HepG2 (cell line): Measurements from ENCODE around the gene SEC14L2. TPM values are rescaled to one million over a fixed set of nuclear protein-coding genes. Genes with fewer than 3 reads are reported as not detected.
A peak's percentile ranks its signal among the peaks of the same experiment; 100 is the strongest.

Source experiments
- ATAC-seq: fragments of 200-7000 bp; cut with Tn5 transposase; 3 replicates; pipeline ENCODE4 v1.9.1; 2020; ENCODE audit warnings: mild to moderate bottlenecking, moderate library complexity
- BruUV-seq: library from RNA; stranded (reverse); fragments of 400-500 nt; replicated peaks from 2 replicates; lab custom pipeline; 2021; lab: Mats Ljungman, UMichigan
- CTCF ChIA-PET: fragments of 300-600 bp; formaldehyde crosslinking; extraction: SDS; loops from one replicate; lab custom pipeline; 2021; ENCODE audit warnings: low total read pairs, inconsistent platforms, low intra/inter-chr PET ratio; lab: Yijun Ruan, JAX
- POLR2A ChIA-PET: fragments of 350-600 bp; sonication (Branson Sonifier 250); formaldehyde crosslinking; loops from one replicate; lab custom pipeline; 2020; ENCODE audit warnings: antibody characterized with exemption, inconsistent platforms; lab: Yijun Ruan, JAX
- DNase-seq: peaks from one replicate; pipeline ENCODE4 v3.0.0-alpha.2; 2015; ENCODE audit warnings: low spot score
- FAIRE-seq: peaks from 3 replicates; lab custom pipeline; 2011; peaks lifted over from hg19 to GRCh38; lab: Jason Lieb, UNC
- H2AFZ ChIP-seq: one replicate; pipeline ENCODE4 v1.6.1; 2011; ENCODE audit warnings: low read length, inconsistent platforms
- H3K27ac ChIP-seq: fragments of 300-600 bp; 3 replicates; pipeline ENCODE4 v1.8.0; 2011; ENCODE audit warnings: mixed run types, mild to moderate bottlenecking, mixed read lengths, low read length, inconsistent platforms; ENCODE audit not compliant: insufficient read depth; ENCODE audit errors: extremely low read length
- H3K27me3 ChIP-seq, 2 experiments: fragments of 200-600 bp in 1 of 2; 2 replicates in 1 of 2; 3 replicates in 1 of 2; pipeline versions ENCODE4 v1.6.0 to v1.8.0; 2011; ENCODE audit warnings: low read length in 2 of 2, mild to moderate bottlenecking in 2 of 2, moderate library complexity in 2 of 2, inconsistent platforms in 1 of 2; ENCODE audit not compliant: insufficient read depth in 2 of 2, control insufficient read depth in 1 of 2
- H3K36me3 ChIP-seq, 2 experiments: fragments of 200-600 bp in 1 of 2; replicated peaks in 1 of 2; 2 replicates in 1 of 2; 3 replicates in 1 of 2; pipeline versions ENCODE4 v1.5.1 to v1.8.0; 2011; ENCODE audit warnings: low read length in 2 of 2, inconsistent platforms in 1 of 2; ENCODE audit not compliant: insufficient read depth in 2 of 2, control insufficient read depth in 1 of 2
- H3K4me1 ChIP-seq: 2 replicates; pipeline ENCODE4 v1.5.1; 2012; ENCODE audit warnings: low read length, inconsistent platforms; ENCODE audit not compliant: insufficient read depth
- H3K4me2 ChIP-seq: 2 replicates; pipeline ENCODE4 v1.6.0; 2011; ENCODE audit warnings: low read depth, low read length, inconsistent platforms
- H3K4me3 ChIP-seq, 3 experiments: fragments of 200-600 bp in 1 of 3; sonication (generic), shearing (Covaris generic) in 1 of 3; replicated peaks in 1 of 3; 2 replicates each; pipeline ENCODE4 v1.5.1; 2011 to 2016; ENCODE audit warnings: low read length in 3 of 3, inconsistent platforms in 2 of 3, low read depth in 2 of 3, mild to moderate bottlenecking in 2 of 3, control low read depth in 1 of 3, mixed read lengths in 1 of 3; ENCODE audit not compliant: insufficient read depth in 1 of 3
- H3K79me2 ChIP-seq: one replicate; pipeline ENCODE4 v1.6.1; 2011; ENCODE audit warnings: low read length, inconsistent platforms; ENCODE audit not compliant: insufficient read depth
- H3K9ac ChIP-seq: 2 replicates; pipeline ENCODE4 v1.6.0; 2011; ENCODE audit warnings: mild to moderate bottlenecking, low read depth, low read length, inconsistent platforms; ENCODE audit not compliant: insufficient read depth
- H3K9me3 ChIP-seq: 2 replicates; pipeline ENCODE4 v1.5.1; 2012; ENCODE audit warnings: mild to moderate bottlenecking, low read length
- H4K20me1 ChIP-seq: 2 replicates; pipeline ENCODE4 v1.6.0; 2011; ENCODE audit warnings: inconsistent platforms, mild to moderate bottlenecking, low read length, moderate library complexity; ENCODE audit not compliant: insufficient read depth
- AGO2 ChIP-seq: fragments of 200-400 bp; formaldehyde crosslinking; optimal IDR thresholded peaks from 2 replicates; pipeline ENCODE3; 2017; ENCODE audit warnings: mild to moderate bottlenecking, low read depth, low read length, moderate library complexity
- CHD2 ChIP-seq: IDR thresholded peaks from 2 replicates; pipeline ENCODE4 v1.6.1; 2011; ENCODE audit warnings: low read depth, low read length, improper control_type of control experiment
- EED ChIP-seq: sonication (generic); formaldehyde crosslinking; IDR thresholded peaks from 2 replicates; pipeline ENCODE4 v1.5.0; 2020; ENCODE audit warnings: mild to moderate bottlenecking, missing genetic modification reagents
- FOXJ3 ChIP-seq: sonication (generic); formaldehyde crosslinking; IDR thresholded peaks from 2 replicates; pipeline ENCODE4 v1.4.0; 2020; ENCODE audit warnings: missing genetic modification reagents, mild to moderate bottlenecking, borderline replicate concordance
- HOXA3 ChIP-seq: sonication (generic); formaldehyde crosslinking; IDR thresholded peaks from 2 replicates; pipeline ENCODE4 v1.5.0; 2020; ENCODE audit warnings: missing genetic modification reagents
- NR2F1 ChIP-seq, 2 experiments: fragments of 450-650 bp in 1 of 2; formaldehyde crosslinking in 1 of 2; IDR thresholded peaks; 2 replicates each; pipeline versions ENCODE4 v1.5.0 to v1.6.1; 2016 to 2020; ENCODE audit warnings: mild to moderate bottlenecking in 1 of 2, missing compliant biosample characterization in 1 of 2, missing genetic modification reagents in 1 of 2, moderate library complexity in 1 of 2
- PCBP1 ChIP-seq: fragments of 200-400 bp; formaldehyde crosslinking; IDR thresholded peaks from 2 replicates; pipeline ENCODE4 v1.6.1; 2017; ENCODE audit warnings: mild to moderate bottlenecking, low read depth, low read length, borderline replicate concordance
- PLRG1 ChIP-seq: fragments of 450-650 bp; conservative IDR thresholded peaks from 2 replicates; pipeline ENCODE4 v1.6.1; 2016
- RAD51 ChIP-seq: fragments of 450-650 bp; IDR thresholded peaks from 2 replicates; pipeline ENCODE4 v1.6.1; 2016; ENCODE audit warnings: borderline replicate concordance
- RFXANK ChIP-seq: IDR thresholded peaks from 2 replicates; pipeline ENCODE4 v1.6.1; 2016
- SAFB2 ChIP-seq: sonication (generic); formaldehyde crosslinking; IDR thresholded peaks from 2 replicates; pipeline ENCODE4 v1.5.1; 2020; ENCODE audit warnings: missing genetic modification reagents, low read depth, mild to moderate bottlenecking, borderline replicate concordance
- SMYD3 ChIP-seq: sonication (generic); formaldehyde crosslinking; IDR thresholded peaks from 2 replicates; pipeline ENCODE4 v1.8.1; 2023; ENCODE audit warnings: mild to moderate bottlenecking, missing genetic modification reagents
- SYNCRIP ChIP-seq: fragments of 200-400 bp; formaldehyde crosslinking; IDR thresholded peaks from 2 replicates; pipeline ENCODE4 v1.6.1; 2018; ENCODE audit warnings: mild to moderate bottlenecking, low read depth, low read length; ENCODE audit not compliant: insufficient read depth
- WGBS: methylation state at CpG from one replicate; pipeline ENCODE4 v1.1.6; 2017; ENCODE audit warnings: low lambda C conversion rate; 5-methylcytosine and 5-hydroxymethylcytosine counted together
- in situ Hi-C: cut with HindIII; loops from 2 replicates; pipeline ENCODE4 v1.10.0; 2017; ENCODE audit warnings: low pct_unique_long_range_greater_than_20kb; ENCODE audit not compliant: extremely low pct_ligation_motif_present
- intact Hi-C: fragments of 100-400 bp; cut with micrococcal nuclease; formaldehyde crosslinking; loops from one replicate; pipeline ENCODE4 v1.10.0; 2022; ENCODE audit not compliant: unreplicated experiment
- polyA plus RNA-seq, 8 experiments: library from polyadenylated mRNA; depleted of rRNA in 3 of 8; stranded (reverse) in 7 of 8; unstranded in 1 of 8; fragments of >200 nt; fragmentation: Illumina TruSeq in 4 of 8; extraction: Trizol in 4 of 8; gene quantifications; 2 replicates each; pipeline versions ENCODE4 v1.2.1 to v1.2.3, GENCODE V29; 2011 to 2016; ENCODE audit warnings: low read depth in 4 of 8, missing spikeins in 1 of 8, mixed read lengths in 1 of 8; ENCODE audit not compliant: insufficient read depth in 1 of 8
- total RNA-seq, 5 experiments: library from RNA; depleted of rRNA; stranded (reverse); fragments of >200 nt; fragmentation: Illumina TruSeq; extraction: Trizol; gene quantifications; 2 replicates each; pipeline ENCODE4 v1.2.3, GENCODE V29; 2016; ENCODE audit warnings: low read depth in 1 of 5
- TF ChIP-seq, protein P1 (sequence below), 2 experiments: sonication (generic) in 1 of 2; formaldehyde crosslinking in 1 of 2; IDR thresholded peaks; 2 replicates each; pipeline versions ENCODE4 v1.4.0 to v1.6.1; 2018 to 2020; ENCODE audit warnings: missing genetic modification reagents in 2 of 2, borderline replicate concordance in 1 of 2, low read depth in 1 of 2, mild to moderate bottlenecking in 1 of 2, missing biosample characterization in 1 of 2

SEC14L2 gene
- total and polyA plus RNA-seq, 2 of the 13 experiments (the other 11 are each of a cell fraction or from before 2014, with no cell fraction given) = 4.1 to 5.1 TPM

DNA sequence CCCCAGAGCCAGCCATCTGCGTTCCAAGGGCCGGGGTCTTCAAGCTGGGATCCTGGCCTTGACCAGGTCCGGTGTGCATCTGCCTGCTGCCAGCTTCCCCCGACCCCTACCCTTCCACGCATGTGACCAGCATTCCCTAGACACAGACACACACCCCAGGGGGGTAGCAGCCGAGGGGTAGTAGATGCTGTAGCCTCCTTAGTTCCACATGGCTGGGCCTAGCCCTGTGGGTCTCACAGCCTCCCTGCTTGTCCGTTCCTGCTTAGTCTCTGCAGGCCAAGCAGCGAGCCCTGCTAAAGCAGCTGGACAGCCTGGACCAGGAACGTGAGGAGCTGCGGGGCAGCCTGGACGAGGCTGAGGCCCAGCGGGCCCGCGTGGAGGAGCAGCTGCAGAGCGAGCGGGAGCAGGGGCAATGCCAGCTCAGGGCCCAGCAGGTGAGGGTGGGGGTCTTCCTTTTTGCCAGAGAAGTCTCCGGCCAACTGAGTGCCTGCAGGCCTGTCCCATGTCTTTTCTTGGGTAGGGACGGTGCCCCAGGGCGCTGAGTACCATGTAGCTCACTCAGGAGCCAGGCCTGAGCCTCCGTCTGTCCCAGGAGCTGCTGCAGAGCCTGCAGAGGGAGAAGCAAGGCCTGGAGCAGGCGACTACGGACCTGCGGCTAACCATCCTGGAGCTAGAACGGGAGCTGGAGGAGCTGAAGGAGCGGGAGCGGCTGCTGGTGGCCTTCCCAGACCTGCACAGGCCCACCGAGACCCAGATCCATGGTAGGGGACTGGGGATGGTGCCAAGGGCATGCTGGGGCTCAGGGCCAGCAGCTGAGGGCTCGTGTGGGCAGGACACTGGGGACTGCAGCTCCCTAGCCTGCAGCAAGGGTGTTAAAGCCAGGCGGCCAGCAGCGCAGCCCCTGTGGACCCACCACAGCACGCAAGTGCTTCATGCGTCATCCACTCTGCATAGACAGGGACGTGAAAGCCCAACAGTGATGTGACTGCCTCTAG is 23.2 kb upstream of the SEC14L2 start:
- ChIA-PET POLR2A (interaction anchor here (0.7 to 1.8 kb wide), 2 partner anchors 17 to 68 kb away, joined by 3 to 9 read pairs; partner anchors contain the start of genes CCDC157 and SF3A1), CTCF (no interaction called here)
- ATAC-seq (peak; percentile 6), DNase-seq (no peak), FAIRE-seq (no peak)
- no peaks in the 10 kb centered on the region for H3K36me3 ChIP-seq
- no peak overlapping the region for H3K4me2 ChIP-seq
- no peak overlapping the region for H3K9ac ChIP-seq
- H3K79me2 ChIP-seq = no peaks in the 10 kb centered on the region
- H3K27ac ChIP-seq = no peak overlapping the region
- H2AFZ ChIP-seq = no peak overlapping the region
- no TSS peak for BruUV-seq
- WGBS = 73% methylated on average over 9 of the region's 33 CpGs
- no peaks in the 10 kb centered on the region for H3K9me3 ChIP-seq
- H4K20me1 ChIP-seq = no peaks in the 10 kb centered on the region
- TF ChIP-seq CHD2 (no peak), AGO2 (peak; percentile 61)
- in situ Hi-C loops = no loop called here
- intact Hi-C loops = no loop called here
- no peaks in the 10 kb centered on the region for H3K27me3 ChIP-seq
- H3K4me1 ChIP-seq = no peaks in the 10 kb centered on the region
- no peak overlapping the region for H3K4me3 ChIP-seq

DNA sequence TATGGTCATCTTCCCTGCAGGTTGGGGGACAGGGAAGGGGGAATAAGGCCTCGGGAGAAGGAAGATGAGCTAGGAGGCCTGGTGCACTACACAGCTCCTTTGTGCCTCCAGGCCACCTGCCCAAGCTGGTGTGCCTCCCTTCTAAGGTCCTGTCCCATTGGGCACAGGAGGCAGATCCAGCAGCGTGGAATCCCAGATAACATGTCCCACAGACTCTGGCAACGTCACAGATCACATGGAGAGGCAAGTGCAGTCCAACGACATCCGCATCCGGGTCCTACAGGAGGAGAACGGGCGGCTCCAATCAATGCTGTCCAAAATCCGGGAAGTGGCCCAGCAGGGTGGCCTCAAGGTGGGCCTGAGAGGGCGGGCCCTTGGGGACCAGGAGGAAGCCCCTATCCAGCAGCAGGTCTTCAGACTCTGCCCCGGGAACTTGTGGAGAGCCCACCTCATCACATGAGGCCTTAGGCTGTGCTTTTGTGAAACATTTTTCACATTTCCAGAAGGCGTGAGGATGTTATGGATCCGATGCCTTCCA is 21.4 kb upstream of the SEC14L2 start:
- ATAC-seq = no peak
- TF ChIP-seq EED (CRISPR knock-in tag) (no peak), NR2F1 (CRISPR knock-in tag; IDR thresholded peaks at IDR 0.05) (no peak), SYNCRIP (no peak), PLRG1 (no peak), FOXJ3 (CRISPR knock-in tag) (no peak), SMYD3 (CRISPR knock-in tag) (no peak), PCBP1 (no peak), HOXA3 (no peak), SAFB2 (CRISPR knock-in tag) (no peak), RAD51 (no peak), RFXANK (CRISPR knock-in tag) (no peak)
- TF ChIP-seq, protein P1, sequence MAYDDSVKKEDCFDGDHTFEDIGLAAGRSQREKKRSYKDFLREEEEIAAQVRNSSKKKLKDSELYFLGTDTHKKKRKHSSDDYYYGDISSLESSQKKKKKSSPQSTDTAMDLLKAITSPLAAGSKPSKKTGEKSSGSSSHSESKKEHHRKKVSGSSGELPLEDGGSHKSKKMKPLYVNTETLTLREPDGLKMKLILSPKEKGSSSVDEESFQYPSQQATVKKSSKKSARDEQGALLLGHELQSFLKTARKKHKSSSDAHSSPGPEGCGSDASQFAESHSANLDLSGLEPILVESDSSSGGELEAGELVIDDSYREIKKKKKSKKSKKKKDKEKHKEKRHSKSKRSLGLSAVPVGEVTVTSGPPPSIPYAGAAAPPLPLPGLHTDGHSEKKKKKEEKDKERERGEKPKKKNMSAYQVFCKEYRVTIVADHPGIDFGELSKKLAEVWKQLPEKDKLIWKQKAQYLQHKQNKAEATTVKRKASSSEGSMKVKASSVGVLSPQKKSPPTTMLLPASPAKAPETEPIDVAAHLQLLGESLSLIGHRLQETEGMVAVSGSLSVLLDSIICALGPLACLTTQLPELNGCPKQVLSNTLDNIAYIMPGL (CRISPR knock-in tag; IDR thresholded peaks at IDR 0.05; ENCODE audit: borderline replicate concordance in 1 of 2, low read depth in 1 of 2) = no peak

More for the DNA sequence above, 21.4 kb upstream of the SEC14L2 start:
- no peak overlapping the region for H3K4me3 ChIP-seq
- no peaks in the 10 kb centered on the region for H3K79me2 ChIP-seq
- H3K9me3 ChIP-seq = no peaks in the 10 kb centered on the region
- WGBS = 76% methylated on average over 6 of the region's 13 CpGs
- CTCF ChIA-PET = no interaction called here
- no peaks in the 10 kb centered on the region for H3K4me1 ChIP-seq
- H3K27me3 ChIP-seq = no peaks in the 10 kb centered on the region
- no peaks in the 10 kb centered on the region for H4K20me1 ChIP-seq
- DNase-seq (no peak), FAIRE-seq (no peak)
- no peak overlapping the region for H3K4me2 ChIP-seq
- no peak overlapping the region for H3K27ac ChIP-seq
- intact Hi-C loops (no loop called here), in situ Hi-C loops (loop anchor here (25.0 kb wide), 1 partner anchor 263 kb away; no protein-coding TSS in a partner anchor)
- no peak overlapping the region for H2AFZ ChIP-seq
- H3K36me3 ChIP-seq = no peaks in the 10 kb centered on the region; a peak in 1 of 5 replicates
- no peak overlapping the region for H3K9ac ChIP-seq
- no TSS peak for BruUV-seq
- POLR2A ChIA-PET = interaction anchor here (1.8 kb wide), 1 partner anchor 19 kb away, joined by 9 read pairs; the partner anchor contains the start of genes CCDC157 and SF3A1
